Activated naive CD8-positive, alpha-beta T cell treated with anti-CD3 and anti-CD28 coated beads, Interleukin-2, amount 50 U/mL, for 24 hours (primary cell): ENCODE measurements around the gene EXOC4.

Experiments used
- ATAC-seq: fragments of 150-1000 bp; cut with Tn5 transposase; one replicate; pipeline ENCODE4 v1.10.0; 2021
- DNase-seq: peaks from one replicate; pipeline ENCODE4 v3.0.0; 2021
- H3K27ac Mint-ChIP-seq: one replicate; pipeline ENCODE4 v1.8.0; 2021; ENCODE audit warnings: mild to moderate bottlenecking, mixed read lengths
- H3K27me3 Mint-ChIP-seq: one replicate; pipeline ENCODE4 v1.8.0; 2021; ENCODE audit warnings: mixed read lengths
- H3K36me3 Mint-ChIP-seq: one replicate; pipeline ENCODE4 v1.8.0; 2021; ENCODE audit warnings: low read depth, mixed read lengths
- H3K4me1 Mint-ChIP-seq: one replicate; pipeline ENCODE4 v1.8.0; 2021; ENCODE audit warnings: mixed read lengths
- H3K4me3 Mint-ChIP-seq: one replicate; pipeline ENCODE4 v1.8.0; 2021; ENCODE audit warnings: mild to moderate bottlenecking, moderate library complexity, mixed read lengths
- H3K9me3 Mint-ChIP-seq: one replicate; pipeline ENCODE4 v1.8.0; 2021; ENCODE audit warnings: mixed read lengths

Gene EXOC4

GRCh38 chr7:133794479-133794878 is 541.6 kb downstream of the EXOC4 start:
- Mint-ChIP-seq H3K9me3 (no peaks in the 10 kb centered on the region), H3K4me1 (no peaks in the 10 kb centered on the region), H3K27me3 (no peaks in the 10 kb centered on the region), H3K4me3 (no peak overlapping the region), H3K27ac (no peak overlapping the region), H3K36me3 (peaks cover 6% of the 10 kb centered on the region)
- ATAC-seq: no peak
- no peak for DNase-seq

- H3K4me1 Mint-ChIP-seq: no peaks in the 10 kb centered on the region
- no peak overlapping the region for H3K27ac Mint-ChIP-seq
- peaks cover 6% of the 10 kb centered on the region for H3K36me3 Mint-ChIP-seq
- H3K9me3 Mint-ChIP-seq: no peaks in the 10 kb centered on the region
- H3K27me3 Mint-ChIP-seq: no peaks in the 10 kb centered on the region
- DNase-seq (no peak), ATAC-seq (no peak)
- no peak overlapping the region for H3K4me3 Mint-ChIP-seq
Observed at GRCh38 chr7:133795068-133795665, 542.3 kb downstream of the EXOC4 start.

DNA sequence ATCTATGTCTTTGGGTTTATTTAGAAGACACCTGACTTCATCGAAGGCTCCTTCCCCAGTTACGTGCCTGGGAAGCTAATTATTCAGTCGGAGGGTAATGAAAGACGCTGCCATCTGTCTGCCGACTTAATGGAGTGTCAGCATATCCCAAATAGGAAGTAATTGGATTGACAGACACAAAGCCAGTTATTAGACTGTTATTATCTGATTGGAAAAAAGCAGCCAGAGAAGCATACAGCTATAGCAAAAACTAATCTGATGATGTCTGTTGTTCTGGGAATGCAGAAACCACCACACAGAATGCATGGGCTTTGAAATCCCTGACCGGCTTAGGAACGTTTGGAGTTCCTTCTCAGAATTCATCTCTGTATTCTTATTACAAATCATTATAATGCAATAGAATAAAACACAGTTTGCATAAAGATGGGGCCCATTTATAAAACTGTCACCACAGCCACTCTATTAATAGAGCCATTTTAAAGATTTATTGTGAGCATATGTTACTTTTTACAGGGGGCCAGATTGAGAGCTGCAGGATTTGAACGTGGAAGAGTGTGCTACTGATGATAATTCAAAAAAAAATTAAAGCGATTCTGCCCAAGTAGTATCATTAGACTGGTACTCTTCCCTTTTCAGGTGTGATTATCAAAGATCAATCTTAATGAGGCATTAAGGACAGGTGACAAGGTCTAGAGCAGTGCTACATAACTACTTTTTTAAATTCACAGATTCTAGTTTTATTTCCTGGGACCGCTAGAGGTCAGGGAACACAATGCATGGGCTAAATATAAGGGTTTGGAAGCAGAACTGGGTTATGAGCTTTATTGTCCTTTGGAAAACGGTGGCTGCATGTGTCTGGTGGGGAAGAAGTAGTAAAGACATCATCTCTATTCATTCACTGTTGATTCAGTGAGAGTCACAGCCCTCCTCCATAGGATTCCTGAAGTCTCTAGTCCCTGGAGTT is 544.2 kb downstream of the EXOC4 start:
- no peak overlapping the region for H3K27ac Mint-ChIP-seq
- peaks cover 6% of the 10 kb centered on the region for H3K36me3 Mint-ChIP-seq
- no peaks in the 10 kb centered on the region for H3K9me3 Mint-ChIP-seq
- DNase-seq (no peak), ATAC-seq (no peak)
- H3K4me1 Mint-ChIP-seq: no peaks in the 10 kb centered on the region
- H3K27me3 Mint-ChIP-seq: no peaks in the 10 kb centered on the region
- H3K4me3 Mint-ChIP-seq: no peak overlapping the region

GRCh38 chr7:133797818-133798520 is 545.1 kb downstream of the EXOC4 start:
- ATAC-seq (no peak), DNase-seq (no peak)
- Mint-ChIP-seq H3K27ac (no peak overlapping the region), H3K36me3 (peaks cover 6% of the 10 kb centered on the region), H3K4me1 (no peaks in the 10 kb centered on the region), H3K4me3 (no peak overlapping the region), H3K27me3 (no peaks in the 10 kb centered on the region), H3K9me3 (no peaks in the 10 kb centered on the region)

DNA sequence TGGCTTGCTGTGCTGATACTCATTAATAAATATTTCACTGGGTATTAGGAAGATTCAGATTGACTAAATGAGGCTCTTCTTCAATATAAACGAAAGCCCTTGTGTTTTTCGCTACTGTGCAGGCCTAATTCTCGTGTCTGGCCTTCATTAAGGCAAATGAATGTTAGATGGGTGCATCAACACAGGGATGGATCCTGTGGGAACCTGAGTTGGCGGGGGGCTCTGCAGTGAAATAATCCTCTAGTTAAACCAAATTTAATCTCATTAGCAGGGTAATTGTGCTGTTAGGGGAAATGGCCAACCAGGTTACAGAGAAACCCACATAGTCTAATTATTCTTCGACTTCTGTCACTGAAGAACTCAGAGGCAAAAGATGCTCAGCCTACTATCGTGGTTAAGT is 548.5 kb downstream of the EXOC4 start:
- Mint-ChIP-seq H3K27me3 (no peaks in the 10 kb centered on the region), H3K27ac (no peak overlapping the region), H3K36me3 (no peaks in the 10 kb centered on the region), H3K4me3 (no peak overlapping the region), H3K4me1 (no peaks in the 10 kb centered on the region), H3K9me3 (no peaks in the 10 kb centered on the region)
- no peak for DNase-seq
- ATAC-seq: no peak

GRCh38 chr7:133804127-133804526 is 551.2 kb downstream of the EXOC4 start:
- no peak overlapping the region for H3K4me3 Mint-ChIP-seq
- H3K36me3 Mint-ChIP-seq: no peaks in the 10 kb centered on the region
- no peaks in the 10 kb centered on the region for H3K27me3 Mint-ChIP-seq
- no peak overlapping the region for H3K27ac Mint-ChIP-seq
- H3K9me3 Mint-ChIP-seq: no peaks in the 10 kb centered on the region
- H3K4me1 Mint-ChIP-seq: no peaks in the 10 kb centered on the region
- ATAC-seq (no peak), DNase-seq (no peak)

DNA sequence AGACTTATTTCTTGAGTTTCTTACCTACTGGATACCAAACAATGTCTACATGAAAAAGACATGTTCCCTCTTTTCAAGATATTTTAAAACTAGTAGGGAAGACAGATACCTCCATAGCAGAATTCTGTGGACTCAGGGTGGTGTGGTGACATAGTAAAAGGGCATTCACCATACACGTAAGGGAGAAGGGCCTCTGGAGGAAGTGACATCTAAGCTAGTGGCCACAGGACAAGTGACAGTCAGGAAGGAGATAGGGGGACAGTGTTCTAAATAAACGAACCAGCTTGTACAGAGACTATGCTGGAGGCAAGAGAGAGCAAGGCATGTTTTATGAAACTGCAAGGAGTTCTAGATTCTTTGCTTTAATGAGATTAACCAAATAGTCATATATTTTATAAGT is 552.5 kb downstream of the EXOC4 start:
- no peaks in the 10 kb centered on the region for H3K36me3 Mint-ChIP-seq
- no peak overlapping the region for H3K4me3 Mint-ChIP-seq
- no peaks in the 10 kb centered on the region for H3K4me1 Mint-ChIP-seq
- H3K27me3 Mint-ChIP-seq: no peaks in the 10 kb centered on the region
- no peaks in the 10 kb centered on the region for H3K9me3 Mint-ChIP-seq
- DNase-seq (no peak), ATAC-seq (no peak)
- no peak overlapping the region for H3K27ac Mint-ChIP-seq

DNA sequence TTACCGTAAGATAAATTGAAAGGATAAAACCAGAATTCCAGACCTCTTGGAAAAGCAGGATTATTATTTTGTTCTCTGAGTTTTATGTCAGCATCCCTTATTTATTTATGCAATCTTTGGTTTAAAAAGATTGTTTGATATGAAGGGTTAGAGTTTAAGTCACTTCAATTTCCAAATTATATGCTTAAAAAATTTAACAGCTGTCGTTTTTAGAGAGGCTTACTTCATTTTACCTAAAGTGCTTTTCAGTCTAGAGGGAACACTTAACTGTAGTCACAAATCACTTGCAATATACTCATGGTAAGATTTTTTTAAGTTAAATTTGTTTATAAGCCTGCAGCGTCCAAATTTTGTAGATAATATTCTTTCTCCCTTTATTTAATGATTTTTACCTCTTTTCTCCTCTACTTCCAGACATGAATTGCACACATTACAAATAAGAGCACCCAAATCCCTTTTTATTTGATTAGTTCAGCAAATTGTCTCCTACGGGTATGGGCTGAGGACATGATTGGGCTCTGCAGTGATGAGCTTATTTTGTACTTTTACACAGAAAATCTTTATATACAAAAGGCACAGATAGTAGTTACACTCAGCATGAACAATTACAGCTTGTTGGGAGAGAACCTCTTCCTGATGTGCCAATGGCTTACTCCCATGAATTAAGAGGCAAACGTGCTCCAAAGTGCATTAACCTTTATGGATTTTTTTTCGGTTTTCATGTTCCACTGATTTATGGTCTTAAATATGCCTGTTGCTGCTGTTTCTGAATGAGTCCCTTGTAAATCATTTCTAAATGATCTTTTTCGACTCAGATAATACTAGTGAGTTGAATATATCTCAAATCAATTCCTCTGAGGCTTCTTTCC is 555.0 kb downstream of the EXOC4 start:
- H3K4me3 Mint-ChIP-seq: no peak overlapping the region
- no peaks in the 10 kb centered on the region for H3K36me3 Mint-ChIP-seq
- no peak overlapping the region for H3K27ac Mint-ChIP-seq
- no peak for ATAC-seq
- H3K9me3 Mint-ChIP-seq: no peaks in the 10 kb centered on the region
- no peaks in the 10 kb centered on the region for H3K4me1 Mint-ChIP-seq
- DNase-seq: no peak
- H3K27me3 Mint-ChIP-seq: no peaks in the 10 kb centered on the region

DNA sequence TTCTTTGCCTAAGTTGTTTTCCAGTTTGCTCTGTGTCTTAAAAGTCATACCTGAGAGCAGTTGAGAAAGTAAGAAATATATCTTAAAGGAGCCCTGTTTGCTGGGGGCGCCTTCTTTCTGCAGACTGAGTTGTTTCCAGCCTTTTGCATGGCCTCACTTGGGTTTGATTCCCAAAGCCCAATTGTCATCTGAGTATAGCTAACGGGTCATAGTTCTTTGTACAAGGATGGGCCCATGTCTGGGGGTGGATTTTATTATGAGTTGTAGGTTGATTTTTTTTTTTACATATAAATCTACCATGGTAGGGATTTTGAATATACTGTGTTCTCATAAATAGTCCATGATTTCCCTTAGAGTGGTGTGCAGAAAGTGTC is 555.6 kb downstream of the EXOC4 start:
- Mint-ChIP-seq H3K36me3 (no peaks in the 10 kb centered on the region), H3K9me3 (no peaks in the 10 kb centered on the region), H3K27me3 (no peaks in the 10 kb centered on the region), H3K4me3 (no peak overlapping the region), H3K27ac (no peak overlapping the region), H3K4me1 (no peaks in the 10 kb centered on the region)
- ATAC-seq (no peak), DNase-seq (no peak)

- no peaks in the 10 kb centered on the region for H3K4me1 Mint-ChIP-seq
- peaks cover 7% of the 10 kb centered on the region for H3K36me3 Mint-ChIP-seq
- H3K4me3 Mint-ChIP-seq: no peak overlapping the region
- no peaks in the 10 kb centered on the region for H3K27me3 Mint-ChIP-seq
- DNase-seq: no peak
- ATAC-seq: no peak
- no peaks in the 10 kb centered on the region for H3K9me3 Mint-ChIP-seq
- no peak overlapping the region for H3K27ac Mint-ChIP-seq
Observed at GRCh38 chr7:133812877-133813276, 560.0 kb downstream of the EXOC4 start.

GRCh38 chr7:133815611-133816210 is 562.8 kb downstream of the EXOC4 start:
- H3K9me3 Mint-ChIP-seq: no peaks in the 10 kb centered on the region
- H3K27me3 Mint-ChIP-seq: no peaks in the 10 kb centered on the region
- no peak overlapping the region for H3K4me3 Mint-ChIP-seq
- no peaks in the 10 kb centered on the region for H3K4me1 Mint-ChIP-seq
- no peak overlapping the region for H3K27ac Mint-ChIP-seq
- peaks cover 25% of the 10 kb centered on the region for H3K36me3 Mint-ChIP-seq
- no peak for DNase-seq
- no peak for ATAC-seq

GRCh38 chr7:133819695-133820094 is 566.8 kb downstream of the EXOC4 start:
- DNase-seq (no peak), ATAC-seq (no peak)
- peaks cover 41% of the 10 kb centered on the region for H3K36me3 Mint-ChIP-seq
- no peak overlapping the region for H3K4me3 Mint-ChIP-seq
- H3K4me1 Mint-ChIP-seq: no peaks in the 10 kb centered on the region
- no peaks in the 10 kb centered on the region for H3K9me3 Mint-ChIP-seq
- H3K27ac Mint-ChIP-seq: no peak overlapping the region
- no peaks in the 10 kb centered on the region for H3K27me3 Mint-ChIP-seq

GRCh38 chr7:133820584-133820983 is 567.7 kb downstream of the EXOC4 start:
- no peaks in the 10 kb centered on the region for H3K27me3 Mint-ChIP-seq
- no peak overlapping the region for H3K27ac Mint-ChIP-seq
- no peak overlapping the region for H3K4me3 Mint-ChIP-seq
- H3K4me1 Mint-ChIP-seq: no peaks in the 10 kb centered on the region
- H3K36me3 Mint-ChIP-seq: peaks cover 45% of the 10 kb centered on the region
- DNase-seq (no peak), ATAC-seq (no peak)
- no peaks in the 10 kb centered on the region for H3K9me3 Mint-ChIP-seq

DNA sequence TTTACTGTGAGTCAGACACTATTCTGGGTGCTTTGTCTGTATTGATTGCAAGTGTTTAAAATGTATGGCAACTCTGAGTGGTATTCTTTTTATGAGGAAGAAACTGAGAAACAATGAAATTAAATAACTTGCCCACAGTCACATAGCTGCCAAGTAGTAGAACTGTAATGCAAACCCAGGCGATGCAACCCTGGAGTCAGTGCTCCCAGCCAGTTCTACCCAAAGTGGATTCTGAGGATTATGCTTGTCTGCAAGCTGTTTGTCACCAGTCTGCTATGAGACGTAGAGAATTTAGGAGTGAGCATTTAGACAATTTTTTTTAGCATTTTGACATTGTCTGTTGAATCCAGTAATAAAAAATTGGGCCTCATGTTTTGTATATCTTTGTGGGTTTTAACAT is 568.3 kb downstream of the EXOC4 start:
- H3K4me1 Mint-ChIP-seq: no peaks in the 10 kb centered on the region
- H3K4me3 Mint-ChIP-seq: no peak overlapping the region
- DNase-seq: no peak
- H3K36me3 Mint-ChIP-seq: peaks cover 49% of the 10 kb centered on the region
- no peaks in the 10 kb centered on the region for H3K9me3 Mint-ChIP-seq
- no peak overlapping the region for H3K27ac Mint-ChIP-seq
- no peak for ATAC-seq
- H3K27me3 Mint-ChIP-seq: no peaks in the 10 kb centered on the region
